Measurements from ENCODE around the gene SMARCAD1.
"Not testable (repeated sequence)": the region's sequence is repeated elsewhere in the genome, so short reads cannot be mapped to it uniquely, and the experiment has no call there.

The SMARCAD1 gene

GRCh38 chr4:94228493-94229216, 21.0 kb downstream of the SMARCAD1 start:
- DNase-seq, result no peak

GRCh38 chr4:94232519-94232918, 24.9 kb downstream of the SMARCAD1 start:
- DNase-seq, result no peak

- no peak for DNase-seq
Measured at GRCh38 chr4:94235825-94236224, 28.2 kb downstream of the SMARCAD1 start.

GRCh38 chr4:94237271-94237670, 29.6 kb downstream of the SMARCAD1 start:
- DNase-seq, result no peak

- no peak for DNase-seq
Measured at GRCh38 chr4:94238160-94238559, 30.5 kb downstream of the SMARCAD1 start.

- DNase-seq, result no peak
Measured at GRCh38 chr4:94240384-94240783, 32.7 kb downstream of the SMARCAD1 start.

- no peak for DNase-seq
Measured at GRCh38 chr4:94244087-94244828, 36.6 kb downstream of the SMARCAD1 start.

- no peak for DNase-seq
Measured at GRCh38 chr4:94244829-94245185, 37.1 kb downstream of the SMARCAD1 start.

- DNase-seq, result no peak
Measured at GRCh38 chr4:94251094-94251493, 43.4 kb downstream of the SMARCAD1 start.

- DNase-seq, result no peak
Measured at GRCh38 chr4:94253036-94253435, 45.4 kb downstream of the SMARCAD1 start.

- DNase-seq, result no peak
Measured at GRCh38 chr4:94256144-94256783, 48.6 kb downstream of the SMARCAD1 start.

GRCh38 chr4:94256828-94257227, 49.2 kb downstream of the SMARCAD1 start:
- DNase-seq, result no peak

GRCh38 chr4:94262163-94263016, 54.7 kb downstream of the SMARCAD1 start:
- DNase-seq, result no peak

GRCh38 chr4:94267037-94267436, 59.4 kb downstream of the SMARCAD1 start:
- no peak for DNase-seq

GRCh38 chr4:94271248-94271647, 63.6 kb downstream of the SMARCAD1 start:
- no peak for DNase-seq

GRCh38 chr4:94274912-94275311, 67.2 kb downstream of the SMARCAD1 start:
- DNase-seq, result no peak

GRCh38 chr4:94276204-94276603, 68.5 kb downstream of the SMARCAD1 start:
- no peak for DNase-seq

GRCh38 chr4:94277534-94277933, 69.9 kb downstream of the SMARCAD1 start:
- no peak for DNase-seq

GRCh38 chr4:94278781-94279180, 71.1 kb downstream of the SMARCAD1 start:
- no peak for DNase-seq

- no peak for DNase-seq
Measured at GRCh38 chr4:94284889-94285288, 77.2 kb downstream of the SMARCAD1 start.

GRCh38 chr4:94285666-94286065, 78.0 kb downstream of the SMARCAD1 start:
- peak; percentile 5 for DNase-seq

GRCh38 chr4:94290245-94290644, 82.6 kb downstream of the SMARCAD1 start:
- DNase-seq, result no peak

- DNase-seq, result not testable (repeated sequence)
Measured at GRCh38 chr4:94293981-94294380, 86.3 kb downstream of the SMARCAD1 start.
